Neural cell (in vitro differentiated cells): ENCODE results near the gene ASIC3. TPM values are rescaled to one million over a fixed set of nuclear protein-coding genes. Genes with fewer than 3 reads are reported as not detected.

Source experiments
- H2AFZ ChIP-seq: fragments of 200-600, 300-800 bp; sonication (generic), shearing (Covaris generic); 2 replicates; pipeline ENCODE4 v1.6.0; 2014; ENCODE audit warnings: low read depth, mild to moderate bottlenecking, antibody characterized with exemption, low read length, moderate library complexity
- H3F3A ChIP-seq: fragments of 200-600 bp; shearing (Covaris generic); 2 replicates; pipeline ENCODE4 v1.6.1; 2016; ENCODE audit warnings: mild to moderate bottlenecking, moderate library complexity, mixed read lengths, antibody characterized with exemption, low read length; ENCODE audit not compliant: insufficient read depth, poor library complexity, severe bottlenecking
- H3K27ac ChIP-seq: fragments of 200-600, 300-800 bp; sonication (generic), shearing (Covaris generic); 2 replicates; pipeline ENCODE4 v1.5.1; 2014; ENCODE audit warnings: mild to moderate bottlenecking, low read length, moderate library complexity
- H3K27me3 ChIP-seq: fragments of 300-800, 200-600 bp; sonication (generic), shearing (Covaris generic); 2 replicates; pipeline ENCODE4 v1.6.0; 2014; ENCODE audit warnings: mild to moderate bottlenecking, low read depth, low read length, moderate library complexity; ENCODE audit not compliant: insufficient read depth
- H3K36me3 ChIP-seq: fragments of 300-800, 200-600 bp; sonication (generic), shearing (Covaris generic); 2 replicates; pipeline ENCODE4 v1.5.1; 2014; ENCODE audit warnings: mild to moderate bottlenecking, antibody characterized with exemption, low read length, moderate library complexity; ENCODE audit not compliant: insufficient read depth
- H3K4me2 ChIP-seq: fragments of 300-800, 200-600 bp; sonication (generic), shearing (Covaris generic); 2 replicates; pipeline ENCODE4 v1.6.0; 2014; ENCODE audit warnings: mild to moderate bottlenecking, low read length
- H3K4me3 ChIP-seq: fragments of 300-800, 200-600 bp; sonication (generic), shearing (Covaris generic); 2 replicates; pipeline ENCODE4 v1.5.1; 2014; ENCODE audit warnings: mild to moderate bottlenecking, low read length, moderate library complexity
- H3K79me2 ChIP-seq: fragments of 200-600 bp; shearing (Covaris generic); replicated peaks from 2 replicates; pipeline ENCODE4 v1.6.0; 2014; ENCODE audit warnings: mild to moderate bottlenecking, low read length, moderate library complexity; ENCODE audit not compliant: insufficient read depth
- H3K9ac ChIP-seq: fragments of 300-800, 200-600 bp; sonication (generic), shearing (Covaris generic); 2 replicates; pipeline ENCODE4 v1.6.1; 2016; ENCODE audit warnings: mild to moderate bottlenecking, low read length, mixed read lengths
- H3K9me2 ChIP-seq: fragments of 200-600 bp; shearing (Covaris generic); 2 replicates; pipeline ENCODE4 v1.6.1; 2016; ENCODE audit warnings: mild to moderate bottlenecking, low read length, mixed read lengths; ENCODE audit not compliant: insufficient read depth
- H3K9me3 ChIP-seq: fragments of 200-600, 300-800 bp; sonication (generic), shearing (Covaris generic); 2 replicates; pipeline ENCODE4 v1.6.1; 2016; ENCODE audit warnings: mild to moderate bottlenecking, mixed run types, low read length, moderate library complexity, mixed read lengths
- H4K20me1 ChIP-seq: fragments of 200-600 bp; shearing (Covaris generic); 2 replicates; pipeline ENCODE4 v1.6.1; 2016; ENCODE audit warnings: mild to moderate bottlenecking, mixed run types; ENCODE audit not compliant: insufficient read depth
- CTCF ChIP-seq: fragments of 450-650 bp; IDR thresholded peaks from 2 replicates; pipeline ENCODE4 v1.5.1; 2014; ENCODE audit warnings: antibody characterized with exemption, mild to moderate bottlenecking, moderate library complexity; ENCODE audit not compliant: poor library complexity, severe bottlenecking
- EP300 ChIP-seq: fragments of 450-650 bp; conservative IDR thresholded peaks from 2 replicates; pipeline ENCODE4 v1.6.1; 2014; ENCODE audit warnings: antibody characterized with exemption, mild to moderate bottlenecking, moderate library complexity; ENCODE audit not compliant: poor library complexity, severe bottlenecking
- EZH2 ChIP-seq: fragments of 200-600, 300-800 bp; shearing (Covaris generic), sonication (generic); IDR thresholded peaks from 2 replicates; pipeline ENCODE4 v1.6.1; 2014; ENCODE audit warnings: antibody characterized with exemption, low read length, borderline replicate concordance, mild to moderate bottlenecking; ENCODE audit not compliant: insufficient read depth, poor library complexity, severe bottlenecking
- MXI1 ChIP-seq: fragments of 450-650 bp; conservative IDR thresholded peaks from 2 replicates; pipeline ENCODE4 v1.6.1; 2014; ENCODE audit warnings: antibody characterized with exemption, mild to moderate bottlenecking; ENCODE audit not compliant: poor library complexity, severe bottlenecking
- POLR2AphosphoS5 ChIP-seq: IDR thresholded peaks from 2 replicates; pipeline ENCODE4 v1.6.1; 2012
- RAD21 ChIP-seq: fragments of 450-650 bp; conservative IDR thresholded peaks from 2 replicates; pipeline ENCODE4 v1.6.1; 2014; ENCODE audit warnings: antibody characterized with exemption, mild to moderate bottlenecking, moderate library complexity
- REST ChIP-seq: IDR thresholded peaks from 2 replicates; pipeline ENCODE4 v1.6.1; 2012; ENCODE audit warnings: borderline replicate concordance
- SMC3 ChIP-seq: fragments of 450-650 bp; conservative IDR thresholded peaks from 2 replicates; pipeline ENCODE4 v1.6.1; 2014; ENCODE audit warnings: antibody characterized with exemption, mild to moderate bottlenecking, moderate library complexity; ENCODE audit not compliant: poor library complexity
- TAF1 ChIP-seq: IDR thresholded peaks from 2 replicates; pipeline ENCODE4 v1.6.1; 2012; ENCODE audit warnings: low read depth
- polyA plus RNA-seq: library from polyadenylated mRNA; depleted of rRNA; stranded (reverse); fragments of >200 nt; gene quantifications from 2 replicates; pipeline ENCODE4 v1.2.3, GENCODE V29; 2014

ASIC3 gene
- polyA plus RNA-seq, 1 donor from 2014 or later = 3.3 TPM

- Histone ChIP-seq H3F3A (peaks cover 3% of the 10 kb centered on the region), H3K4me2 (peak overlapping the region; percentile 93), H3K36me3 (no peaks in the 10 kb centered on the region), H3K9me3 (no peaks in the 10 kb centered on the region), H3K79me2 (peaks cover 47% of the 10 kb centered on the region), H2AFZ (peak overlapping the region; percentile 21), H3K27me3 (no peaks in the 10 kb centered on the region), H3K9ac (peak overlapping the region; percentile 94), H3K27ac (peak overlapping the region; percentile 62), H3K4me3 (peak overlapping the region; percentile 91), H3K9me2 (no peaks in the 10 kb centered on the region), H4K20me1 (peaks cover 42% of the 10 kb centered on the region)
- TF ChIP-seq EP300 (no peak), RAD21 (peak; percentile 36), POLR2AphosphoS5 (no peak), CTCF (peak; percentile 67), TAF1 (no peak), EZH2 (no peak), MXI1 (peak; percentile 64), SMC3 (peak; percentile 58), REST (peak; percentile 29)
Observed at GRCh38 chr7:151087245-151088018, 39.1 kb downstream of the ASIC3 start.

GRCh38 chr7:151088019-151088855 is 39.9 kb downstream of the ASIC3 start:
- peaks cover 55% of the 10 kb centered on the region for H3K79me2 ChIP-seq
- TF ChIP-seq EZH2 (no peak), EP300 (no peak), CTCF (no peak), REST (no peak), POLR2AphosphoS5 (no peak), MXI1 (no peak), RAD21 (no peak), SMC3 (no peak), TAF1 (no peak)
- H3K27me3 ChIP-seq = no peaks in the 10 kb centered on the region
- no peaks in the 10 kb centered on the region for H3K36me3 ChIP-seq
- no peak overlapping the region for H2AFZ ChIP-seq
- peak overlapping the region; percentile 91 for H3K4me3 ChIP-seq
- peak overlapping the region; percentile 94 for H3K9ac ChIP-seq
- peak overlapping the region; percentile 93 for H3K4me2 ChIP-seq
- H4K20me1 ChIP-seq = peaks cover 42% of the 10 kb centered on the region
- H3K9me3 ChIP-seq = no peaks in the 10 kb centered on the region
- H3F3A ChIP-seq = peaks cover 3% of the 10 kb centered on the region
- H3K27ac ChIP-seq = peak overlapping the region; percentile 18
- no peaks in the 10 kb centered on the region for H3K9me2 ChIP-seq
